Colonic mucosa (tissue), 4 donors: ENCODE data around the gene MARK2. TPM values are rescaled to one million over a fixed set of nuclear protein-coding genes. Genes with fewer than 3 reads are reported as not detected.

Experiments used
- DNase-seq: peaks from one replicate; pipeline ENCODE4 v3.0.0-alpha.2; 2020
- H3K27ac ChIP-seq: fragments of 200-600 bp; one replicate; pipeline ENCODE4 v1.8.0; 2021
- H3K27me3 ChIP-seq: fragments of 200-600 bp; one replicate; pipeline ENCODE4 v1.8.0; 2021
- H3K36me3 ChIP-seq: fragments of 200-600 bp; one replicate; pipeline ENCODE4 v1.8.0; 2021
- H3K4me1 ChIP-seq: fragments of 200-600 bp; one replicate; pipeline ENCODE4 v1.8.0; 2021; ENCODE audit warnings: mild to moderate bottlenecking
- H3K4me3 ChIP-seq: fragments of 200-600 bp; one replicate; pipeline ENCODE4 v1.8.0; 2021
- H3K9ac ChIP-seq, 2 donors: one replicate each; pipeline ENCODE4 v1.7.0; 2013; ENCODE audit warnings: control low read depth in 2 of 2, low read depth in 2 of 2, low read length in 2 of 2
- H3K9me3 ChIP-seq: fragments of 200-600 bp; one replicate; pipeline ENCODE4 v1.8.0; 2021
- intact Hi-C: fragments of 100-400 bp; cut with DNase I; formaldehyde crosslinking; loops from one replicate; pipeline ENCODE4 v1.14.1; 2022
- total RNA-seq, 2 donors: library from RNA; stranded (reverse); fragmentation: NEBNext Ultra II Directional in 1 of 2; extraction: Animal tissue kit (Norgen Biotek cat#: 25700) in 1 of 2; gene quantifications; one replicate each; pipeline ENCODE4 v1.2.1, GENCODE V29; 2021
- TF ChIP-seq, protein P1 (sequence below): fragments of 200-600 bp; IDR thresholded peaks from one replicate; pipeline ENCODE4 v1.8.0; 2022; ENCODE audit warnings: antibody characterized with exemption, mild to moderate bottlenecking
- donor health status: healthy.
- donor health status: DM: no; HTN: no; CAD: no.
- donor health status: DM: no; HTN: no; CAD: no.

MARK2 gene
- total RNA-seq, 2 donors from 2014 or later, result 86.8 to 96.8 TPM

DNA sequence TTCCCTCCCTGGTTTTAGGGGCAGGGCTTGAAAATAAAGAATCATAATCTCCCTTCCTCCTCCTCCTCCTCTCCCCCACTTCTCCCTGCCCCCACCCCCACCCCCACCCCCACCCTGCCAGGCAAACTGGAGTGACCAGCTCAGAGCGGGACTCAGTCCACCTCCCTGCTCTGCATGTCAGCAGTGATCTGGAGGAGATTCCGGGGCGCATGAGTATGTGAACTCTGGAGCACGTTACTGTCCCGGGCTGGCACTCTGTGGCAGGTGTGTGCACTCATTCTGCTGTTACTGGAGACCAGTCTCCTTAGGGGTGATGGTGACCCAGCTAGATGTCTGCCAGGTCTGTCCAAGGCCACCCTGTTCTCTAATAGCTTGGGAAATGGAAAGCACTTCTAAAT, 33.9 kb downstream of the MARK2 start:
- Histone ChIP-seq H3K27me3 (no peaks in the 10 kb centered on the region), H3K36me3 (no peaks in the 10 kb centered on the region), H3K27ac (peak overlapping the region; percentile 85), H3K4me3 (no peak overlapping the region), H3K9ac (peak overlapping the region; percentile 55 to 67), H3K4me1 (peaks cover 37% of the 10 kb centered on the region), H3K9me3 (no peaks in the 10 kb centered on the region)
- no peak for DNase-seq
- TF ChIP-seq, protein P1, sequence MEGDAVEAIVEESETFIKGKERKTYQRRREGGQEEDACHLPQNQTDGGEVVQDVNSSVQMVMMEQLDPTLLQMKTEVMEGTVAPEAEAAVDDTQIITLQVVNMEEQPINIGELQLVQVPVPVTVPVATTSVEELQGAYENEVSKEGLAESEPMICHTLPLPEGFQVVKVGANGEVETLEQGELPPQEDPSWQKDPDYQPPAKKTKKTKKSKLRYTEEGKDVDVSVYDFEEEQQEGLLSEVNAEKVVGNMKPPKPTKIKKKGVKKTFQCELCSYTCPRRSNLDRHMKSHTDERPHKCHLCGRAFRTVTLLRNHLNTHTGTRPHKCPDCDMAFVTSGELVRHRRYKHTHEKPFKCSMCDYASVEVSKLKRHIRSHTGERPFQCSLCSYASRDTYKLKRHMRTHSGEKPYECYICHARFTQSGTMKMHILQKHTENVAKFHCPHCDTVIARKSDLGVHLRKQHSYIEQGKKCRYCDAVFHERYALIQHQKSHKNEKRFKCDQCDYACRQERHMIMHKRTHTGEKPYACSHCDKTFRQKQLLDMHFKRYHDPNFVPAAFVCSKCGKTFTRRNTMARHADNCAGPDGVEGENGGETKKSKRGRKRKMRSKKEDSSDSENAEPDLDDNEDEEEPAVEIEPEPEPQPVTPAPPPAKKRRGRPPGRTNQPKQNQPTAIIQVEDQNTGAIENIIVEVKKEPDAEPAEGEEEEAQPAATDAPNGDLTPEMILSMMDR, result no peak
- intact Hi-C loops, result no loop called here

DNA sequence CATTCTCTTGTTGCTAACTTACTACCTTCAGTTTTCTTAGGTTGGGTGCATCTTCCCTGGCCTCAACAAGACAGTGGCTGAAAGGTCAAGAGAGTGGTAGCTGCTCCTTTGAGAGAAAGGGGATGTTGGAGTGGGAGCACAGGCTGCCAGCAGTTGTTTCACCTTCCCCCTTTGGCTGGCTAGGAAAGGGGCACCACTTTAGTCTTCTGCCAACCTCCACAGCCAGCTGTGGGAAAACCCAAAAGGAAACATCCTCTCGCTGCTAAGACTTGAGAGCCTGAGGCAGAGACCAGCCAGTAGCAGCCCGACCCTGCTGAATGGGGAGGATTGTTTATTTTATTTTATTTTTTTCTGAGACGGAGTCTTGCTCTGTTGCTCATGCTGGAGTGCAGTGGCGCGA, 34.4 kb downstream of the MARK2 start:
- TF ChIP-seq, protein P1, result no peak
- no peak for DNase-seq
- intact Hi-C loops, result no loop called here
- Histone ChIP-seq H3K27me3 (no peaks in the 10 kb centered on the region), H3K9ac (peak overlapping the region in 1 of 2 donors; percentile 67), H3K27ac (peak overlapping the region; percentile 85), H3K4me3 (no peak overlapping the region), H3K9me3 (no peaks in the 10 kb centered on the region), H3K36me3 (no peaks in the 10 kb centered on the region), H3K4me1 (peaks cover 32% of the 10 kb centered on the region)

DNA sequence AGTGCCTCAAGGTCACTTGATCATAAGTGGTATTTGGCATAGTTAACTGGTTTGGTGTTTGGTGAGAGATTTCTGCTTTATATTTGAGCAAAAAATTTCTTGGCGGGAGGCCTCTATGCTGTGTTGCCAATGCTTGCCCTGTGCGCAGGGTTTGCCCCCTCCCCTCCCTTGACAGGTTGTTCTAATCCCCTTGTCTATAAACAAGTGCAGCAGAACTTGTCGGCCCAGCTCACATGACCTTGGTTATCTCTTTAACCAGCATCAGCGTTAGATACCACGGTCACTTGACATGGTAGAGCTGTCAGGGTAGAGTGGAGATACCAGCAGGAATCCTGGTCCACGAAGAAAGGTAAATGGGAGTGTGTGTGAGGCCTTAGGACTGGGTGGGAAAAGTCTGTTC, 35.6 kb downstream of the MARK2 start:
- Histone ChIP-seq H3K4me1 (peaks cover 24% of the 10 kb centered on the region), H3K27me3 (no peaks in the 10 kb centered on the region), H3K9me3 (no peaks in the 10 kb centered on the region), H3K9ac (no peak overlapping the region), H3K4me3 (no peak overlapping the region), H3K36me3 (no peaks in the 10 kb centered on the region), H3K27ac (no peak overlapping the region)
- DNase-seq, result no peak
- intact Hi-C loops, result no loop called here
- TF ChIP-seq, protein P1, result no peak

DNA sequence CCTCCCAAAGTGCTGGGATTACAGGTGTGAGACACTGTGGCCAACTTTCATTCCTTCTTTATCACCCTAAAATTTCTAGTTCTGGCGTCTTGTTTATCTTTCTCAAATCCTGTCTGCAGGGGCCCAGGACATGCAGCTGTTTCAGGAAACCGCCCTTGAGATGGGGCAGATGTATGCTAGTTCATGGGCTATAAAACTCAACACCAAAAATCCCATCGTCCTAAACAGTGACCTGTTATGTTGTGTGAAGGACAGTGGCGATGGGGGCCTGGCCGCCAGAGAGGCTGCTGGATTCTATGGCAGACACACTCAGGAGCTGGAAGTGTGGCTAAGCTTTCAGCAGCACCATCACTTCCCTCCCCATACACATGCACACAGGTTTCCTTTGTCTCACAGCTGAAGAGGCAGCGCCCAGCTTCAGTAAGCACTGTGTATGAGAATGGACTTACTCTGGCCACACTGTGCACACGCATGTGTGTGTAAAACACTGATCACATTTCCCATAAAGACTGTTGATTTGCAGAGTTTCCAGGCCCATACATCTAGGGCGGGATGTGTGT, 36.7 kb downstream of the MARK2 start:
- DNase-seq, result no peak
- no peaks in the 10 kb centered on the region for H3K27me3 ChIP-seq
- peaks cover 18% of the 10 kb centered on the region for H3K4me1 ChIP-seq
- no peak overlapping the region for H3K27ac ChIP-seq
- H3K4me3 ChIP-seq, result no peak overlapping the region
- TF ChIP-seq, protein P1, result no peak
- H3K36me3 ChIP-seq, result no peaks in the 10 kb centered on the region
- no peaks in the 10 kb centered on the region for H3K9me3 ChIP-seq
- H3K9ac ChIP-seq, result no peak overlapping the region
- intact Hi-C loops, result no loop called here

DNA sequence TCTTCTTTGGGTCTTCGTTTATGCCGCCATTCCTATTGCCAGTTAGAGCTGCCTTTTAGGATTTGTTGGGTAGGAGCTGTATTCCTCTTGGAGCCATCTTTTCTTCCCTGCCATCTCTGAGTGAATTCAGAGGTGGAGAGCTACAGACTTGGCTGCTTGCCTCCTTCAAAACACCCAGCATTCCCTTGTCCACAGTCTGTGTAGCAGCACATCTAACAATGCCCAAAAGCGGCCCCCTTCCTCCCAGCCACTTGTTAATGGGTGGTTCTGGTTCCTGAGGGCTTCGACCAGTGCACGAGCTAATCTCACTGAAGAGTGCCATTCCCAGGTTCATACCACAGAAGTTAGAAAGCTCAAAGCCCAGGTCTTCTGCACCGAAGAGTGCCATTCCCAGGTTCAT, 37.7 kb downstream of the MARK2 start:
- H3K9ac ChIP-seq, result no peak overlapping the region
- peaks cover 18% of the 10 kb centered on the region for H3K4me1 ChIP-seq
- no peak overlapping the region for H3K4me3 ChIP-seq
- no peaks in the 10 kb centered on the region for H3K36me3 ChIP-seq
- H3K27ac ChIP-seq, result no peak overlapping the region
- intact Hi-C loops, result no loop called here
- TF ChIP-seq, protein P1, result no peak
- H3K9me3 ChIP-seq, result no peaks in the 10 kb centered on the region
- DNase-seq, result no peak
- H3K27me3 ChIP-seq, result no peaks in the 10 kb centered on the region
